ENCODE results near the gene GRB10. TPM values are rescaled to one million over a fixed set of nuclear protein-coding genes. Genes with fewer than 3 reads are reported as not detected.
"Not testable (repeated sequence)": the region's sequence is repeated elsewhere in the genome, so short reads cannot be mapped to it uniquely, and the experiment has no call there.

GRB10 gene
- total and polyA plus RNA-seq, 4 donors, result 11.6 to 68.6 (median 41.0) TPM

DNA sequence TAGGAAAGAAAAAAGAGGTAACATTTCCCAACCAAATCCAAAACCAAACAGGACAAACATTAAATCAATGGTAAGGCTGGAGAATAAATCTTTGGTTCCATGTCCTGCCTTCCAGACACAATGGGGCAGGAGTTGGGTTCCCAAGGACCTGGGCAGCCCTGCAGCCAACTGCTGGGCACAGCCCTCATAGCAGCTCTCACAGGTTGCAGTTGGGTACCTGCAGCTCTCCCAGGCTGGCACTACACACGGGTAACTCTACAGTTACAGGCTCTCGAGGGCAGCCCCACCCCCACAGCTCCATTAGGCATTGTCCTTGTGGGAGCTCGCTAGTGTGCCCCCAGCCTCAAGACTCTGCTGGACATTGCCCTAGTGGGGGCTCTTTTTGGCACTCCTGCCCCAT, 7.5 kb downstream of the GRB10 start:
- no peak overlapping the region for H3K27ac ChIP-seq (ENCODE audit: low read depth in 1 of 2, low read length in 1 of 2)
- WGBS, 2 donors, result 82 to 89% methylated on average over 3 of the region's 3 CpGs
- TF ChIP-seq, protein P1, sequence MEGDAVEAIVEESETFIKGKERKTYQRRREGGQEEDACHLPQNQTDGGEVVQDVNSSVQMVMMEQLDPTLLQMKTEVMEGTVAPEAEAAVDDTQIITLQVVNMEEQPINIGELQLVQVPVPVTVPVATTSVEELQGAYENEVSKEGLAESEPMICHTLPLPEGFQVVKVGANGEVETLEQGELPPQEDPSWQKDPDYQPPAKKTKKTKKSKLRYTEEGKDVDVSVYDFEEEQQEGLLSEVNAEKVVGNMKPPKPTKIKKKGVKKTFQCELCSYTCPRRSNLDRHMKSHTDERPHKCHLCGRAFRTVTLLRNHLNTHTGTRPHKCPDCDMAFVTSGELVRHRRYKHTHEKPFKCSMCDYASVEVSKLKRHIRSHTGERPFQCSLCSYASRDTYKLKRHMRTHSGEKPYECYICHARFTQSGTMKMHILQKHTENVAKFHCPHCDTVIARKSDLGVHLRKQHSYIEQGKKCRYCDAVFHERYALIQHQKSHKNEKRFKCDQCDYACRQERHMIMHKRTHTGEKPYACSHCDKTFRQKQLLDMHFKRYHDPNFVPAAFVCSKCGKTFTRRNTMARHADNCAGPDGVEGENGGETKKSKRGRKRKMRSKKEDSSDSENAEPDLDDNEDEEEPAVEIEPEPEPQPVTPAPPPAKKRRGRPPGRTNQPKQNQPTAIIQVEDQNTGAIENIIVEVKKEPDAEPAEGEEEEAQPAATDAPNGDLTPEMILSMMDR (IDR thresholded peaks at IDR 0.05; ENCODE audit: control extremely low read depth, extremely low read depth), result no peak
- no peak overlapping the region for H3K4me3 ChIP-seq
- DNase-seq, result no peak
- peaks cover 0 to 4% (median 0%) of the 10 kb centered on the region in 4 donors for H3K36me3 ChIP-seq (ENCODE audit: control insufficient read depth in 4 of 4, insufficient read depth in 4 of 4, low read length in 4 of 4)
- H3K9ac ChIP-seq (ENCODE audit: insufficient read depth in 1 of 2, low read length in 2 of 2), result no peak overlapping the region
- H3K27me3 ChIP-seq (ENCODE audit: control insufficient read depth in 3 of 3, insufficient read depth in 3 of 3, low read length in 2 of 3), result no peaks in the 10 kb centered on the region
- no peaks in the 10 kb centered on the region for H3K9me3 ChIP-seq (ENCODE audit: control insufficient read depth in 4 of 4, insufficient read depth in 3 of 4, low read length in 3 of 4)
- ATAC-seq (ENCODE audit: insufficient read depth, low FRiP score), result no peak
- peaks cover 0 to 13% (median 0%) of the 10 kb centered on the region in 5 donors for H3K4me1 ChIP-seq (ENCODE audit: control insufficient read depth in 5 of 5, insufficient read depth in 5 of 5, low read length in 5 of 5)

DNA sequence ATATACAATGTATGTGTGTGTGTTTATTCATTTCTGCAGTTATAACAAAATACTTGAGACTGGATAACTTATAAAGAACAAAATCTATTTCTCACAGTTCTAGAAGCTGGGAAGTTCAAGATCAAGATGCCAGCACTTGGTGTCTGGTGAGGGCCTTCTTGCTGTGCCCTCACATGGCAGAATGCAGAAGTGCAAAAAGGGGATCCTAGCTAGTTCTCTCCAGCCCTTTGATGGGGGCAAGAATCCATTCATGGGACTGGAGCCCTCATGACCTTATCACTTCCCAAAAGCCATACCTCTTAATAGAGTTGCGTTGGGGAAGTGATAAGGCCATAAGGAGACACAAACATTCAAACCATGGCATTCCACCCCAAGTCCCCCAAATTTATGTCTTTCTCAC, 8.4 kb downstream of the GRB10 start:
- H3K9ac ChIP-seq (ENCODE audit: insufficient read depth in 1 of 2, low read length in 2 of 2), result no peak overlapping the region
- H3K27ac ChIP-seq (ENCODE audit: low read depth in 1 of 2, low read length in 1 of 2), result no peak overlapping the region
- H3K27me3 ChIP-seq (ENCODE audit: control insufficient read depth in 3 of 3, insufficient read depth in 3 of 3, low read length in 2 of 3), result no peaks in the 10 kb centered on the region
- H3K4me1 ChIP-seq (ENCODE audit: control insufficient read depth in 5 of 5, insufficient read depth in 5 of 5, low read length in 5 of 5), result peaks cover 0 to 10% (median 0%) of the 10 kb centered on the region in 5 donors
- H3K9me3 ChIP-seq (ENCODE audit: control insufficient read depth in 4 of 4, insufficient read depth in 3 of 4, low read length in 3 of 4), result no peaks in the 10 kb centered on the region
- WGBS, 2 donors, result 89 to 96% methylated on average over 1 of the region's 1 CpG
- ATAC-seq (ENCODE audit: insufficient read depth, low FRiP score) (no peak), DNase-seq (no peak)
- TF ChIP-seq, protein P1 (IDR thresholded peaks at IDR 0.05; ENCODE audit: control extremely low read depth, extremely low read depth), result no peak
- no peak overlapping the region for H3K4me3 ChIP-seq
- peaks cover 0 to 4% (median 0%) of the 10 kb centered on the region in 4 donors for H3K36me3 ChIP-seq (ENCODE audit: control insufficient read depth in 4 of 4, insufficient read depth in 4 of 4, low read length in 4 of 4)

DNA sequence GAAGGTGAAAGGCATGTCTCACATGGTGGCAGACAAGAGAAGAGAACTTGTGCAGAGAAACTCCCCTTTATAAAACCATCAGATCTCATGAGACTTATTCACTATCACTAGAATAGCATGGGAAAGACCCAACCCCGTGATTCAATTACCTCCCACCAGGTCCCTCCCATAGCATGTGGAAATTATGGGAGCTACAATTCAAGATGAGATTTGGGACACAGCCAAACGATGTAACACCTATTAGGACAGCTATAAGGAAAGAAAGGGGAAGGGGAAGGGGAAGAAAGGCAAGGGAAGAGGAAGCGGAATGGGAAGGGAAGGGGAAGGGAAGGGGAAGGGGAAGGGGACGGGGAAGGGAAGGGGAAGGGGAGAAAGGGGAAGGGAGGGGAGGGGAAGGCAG, 9.6 kb downstream of the GRB10 start:
- H3K27ac ChIP-seq (ENCODE audit: low read depth in 1 of 2, low read length in 1 of 2); H3K4me3 ChIP-seq; ATAC-seq (ENCODE audit: insufficient read depth, low FRiP score); DNase-seq; H3K36me3 ChIP-seq (ENCODE audit: control insufficient read depth in 4 of 4, insufficient read depth in 4 of 4, low read length in 4 of 4); H3K9ac ChIP-seq (ENCODE audit: insufficient read depth in 1 of 2, low read length in 2 of 2); H3K27me3 ChIP-seq (ENCODE audit: control insufficient read depth in 3 of 3, insufficient read depth in 3 of 3, low read length in 2 of 3); H3K9me3 ChIP-seq (ENCODE audit: control insufficient read depth in 4 of 4, insufficient read depth in 3 of 4, low read length in 3 of 4): not testable (repeated sequence)
- H3K4me1 ChIP-seq (ENCODE audit: control insufficient read depth in 5 of 5, insufficient read depth in 5 of 5, low read length in 5 of 5), result peaks cover 0 to 12% (median 0%) of the 10 kb centered on the region in 5 donors
- 83 to 85% methylated on average over 2 to 3 of the region's 4 CpGs for WGBS, 2 donors

DNA sequence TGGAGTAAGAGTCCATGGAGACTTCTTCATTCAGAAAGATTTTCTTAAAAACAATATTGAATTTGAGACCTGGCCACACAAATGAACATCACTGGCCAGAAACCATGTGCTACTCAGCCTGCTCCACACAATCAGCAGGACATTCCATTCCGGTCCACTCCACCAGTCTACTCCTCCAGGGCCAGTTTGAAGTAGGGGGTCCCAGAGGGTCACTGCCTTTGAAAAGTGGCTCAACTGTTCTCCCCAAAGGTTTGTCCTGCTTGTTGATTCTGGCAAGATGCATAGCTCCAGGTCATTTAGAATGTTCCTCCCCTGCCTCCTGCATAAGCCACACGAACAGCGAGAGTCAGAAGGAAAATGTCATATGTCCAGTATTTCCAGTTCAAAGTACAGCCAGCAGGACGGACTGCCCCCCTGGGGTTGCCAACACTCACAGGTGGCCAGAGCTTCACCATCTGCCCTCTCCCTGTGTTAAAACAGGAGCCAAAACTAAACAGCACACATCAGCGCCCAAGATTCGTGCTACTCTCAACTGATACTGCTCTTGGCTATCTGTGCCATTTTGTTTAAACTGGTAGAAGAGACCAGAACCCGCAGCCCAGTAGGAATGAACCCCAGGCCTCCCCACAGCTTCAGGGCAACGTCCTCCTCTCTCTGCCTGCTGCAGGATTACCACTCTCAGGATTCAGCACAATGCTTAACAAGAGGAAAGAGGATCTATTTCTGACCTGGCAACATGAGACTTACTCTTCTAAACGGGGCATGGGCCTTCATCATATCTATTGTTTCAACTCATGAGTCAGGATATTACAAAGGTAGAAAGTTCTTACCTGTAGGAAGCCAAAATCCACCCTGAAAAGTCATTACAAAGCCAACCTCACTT, 11.3 kb downstream of the GRB10 start:
- Histone ChIP-seq H3K9me3 (ENCODE audit: control insufficient read depth in 4 of 4, insufficient read depth in 3 of 4, low read length in 3 of 4) (no peaks in the 10 kb centered on the region), H3K27me3 (ENCODE audit: control insufficient read depth in 3 of 3, insufficient read depth in 3 of 3, low read length in 2 of 3) (no peaks in the 10 kb centered on the region), H3K27ac (ENCODE audit: low read depth in 1 of 2, low read length in 1 of 2) (no peak overlapping the region), H3K4me3 (no peak overlapping the region), H3K9ac (ENCODE audit: insufficient read depth in 1 of 2, low read length in 2 of 2) (no peak overlapping the region), H3K4me1 (ENCODE audit: control insufficient read depth in 5 of 5, insufficient read depth in 5 of 5, low read length in 5 of 5) (peaks cover 0 to 21% (median 0%) of the 10 kb centered on the region in 5 donors), H3K36me3 (ENCODE audit: control insufficient read depth in 4 of 4, insufficient read depth in 4 of 4, low read length in 4 of 4) (peaks cover 0 to 4% (median 0%) of the 10 kb centered on the region in 4 donors)
- ATAC-seq (ENCODE audit: insufficient read depth, low FRiP score) (no peak), DNase-seq (no peak)
- WGBS, 2 donors, result 85 to 89% methylated on average over 9 of the region's 9 CpGs
- TF ChIP-seq, protein P1 (IDR thresholded peaks at IDR 0.05; ENCODE audit: control extremely low read depth, extremely low read depth), result no peak

Data from lung (tissue), 12 donors.